KBM-7 (cell line): ENCODE data around the gene CCDC14.
"Not testable (repeated sequence)": the region's sequence is repeated elsewhere in the genome, so short reads cannot be mapped to it uniquely, and the experiment has no call there.

Experiments
- DNase-seq: peaks from one replicate; pipeline ENCODE4 v3.0.0-alpha.2; 2015
- in situ Hi-C: fragments of 300-500 bp; cut with MboI; formaldehyde crosslinking; loops from 2 replicates; pipeline ENCODE4 v1.14.3; 2020; ENCODE audit warnings: low sequenced_read_pairs, low pct_unique_long_range_greater_than_20kb, mixed read lengths

CCDC14 gene, protein sequence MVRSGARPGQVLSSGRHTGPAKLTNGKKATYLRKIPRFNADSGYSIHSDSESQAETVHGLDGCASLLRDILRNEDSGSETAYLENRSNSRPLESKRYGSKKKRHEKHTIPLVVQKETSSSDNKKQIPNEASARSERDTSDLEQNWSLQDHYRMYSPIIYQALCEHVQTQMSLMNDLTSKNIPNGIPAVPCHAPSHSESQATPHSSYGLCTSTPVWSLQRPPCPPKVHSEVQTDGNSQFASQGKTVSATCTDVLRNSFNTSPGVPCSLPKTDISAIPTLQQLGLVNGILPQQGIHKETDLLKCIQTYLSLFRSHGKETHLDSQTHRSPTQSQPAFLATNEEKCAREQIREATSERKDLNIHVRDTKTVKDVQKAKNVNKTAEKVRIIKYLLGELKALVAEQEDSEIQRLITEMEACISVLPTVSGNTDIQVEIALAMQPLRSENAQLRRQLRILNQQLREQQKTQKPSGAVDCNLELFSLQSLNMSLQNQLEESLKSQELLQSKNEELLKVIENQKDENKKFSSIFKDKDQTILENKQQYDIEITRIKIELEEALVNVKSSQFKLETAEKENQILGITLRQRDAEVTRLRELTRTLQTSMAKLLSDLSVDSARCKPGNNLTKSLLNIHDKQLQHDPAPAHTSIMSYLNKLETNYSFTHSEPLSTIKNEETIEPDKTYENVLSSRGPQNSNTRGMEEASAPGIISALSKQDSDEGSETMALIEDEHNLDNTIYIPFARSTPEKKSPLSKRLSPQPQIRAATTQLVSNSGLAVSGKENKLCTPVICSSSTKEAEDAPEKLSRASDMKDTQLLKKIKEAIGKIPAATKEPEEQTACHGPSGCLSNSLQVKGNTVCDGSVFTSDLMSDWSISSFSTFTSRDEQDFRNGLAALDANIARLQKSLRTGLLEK

DNA sequence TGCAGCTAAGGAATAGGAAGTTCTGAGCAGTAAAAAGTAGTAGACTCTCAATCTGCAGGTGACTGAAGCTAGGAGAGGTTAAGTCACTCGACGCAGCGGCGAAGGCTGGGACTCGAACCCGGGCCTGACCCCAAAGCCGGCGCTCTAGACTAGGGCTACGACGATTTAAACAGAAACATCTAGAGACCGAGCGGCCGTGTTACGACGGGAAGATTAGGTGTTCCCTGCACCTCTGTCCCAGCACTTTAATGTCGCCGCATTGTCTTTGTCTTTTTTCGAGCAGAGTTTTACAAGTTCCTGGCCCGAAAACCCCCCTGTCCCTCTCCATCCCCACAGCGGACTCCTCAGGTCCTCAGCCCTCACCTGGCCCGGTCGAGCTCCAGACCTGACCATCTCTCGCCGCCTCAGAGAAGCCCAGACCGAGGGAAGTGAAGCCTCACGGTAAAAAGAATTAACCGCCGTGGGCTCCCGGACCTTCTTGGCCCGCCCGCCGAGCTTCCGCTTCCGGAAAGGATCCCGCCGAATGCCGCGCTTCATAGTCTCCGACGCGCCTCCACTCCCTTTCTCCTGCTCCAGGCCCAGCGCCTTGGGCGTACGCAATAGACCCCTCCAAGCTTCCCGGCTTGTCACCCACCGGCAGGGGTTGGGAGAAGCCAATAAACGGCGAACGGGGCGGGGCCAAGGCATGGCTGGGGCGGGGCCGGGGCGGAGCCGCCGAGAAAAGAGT is at the start of gene CCDC14:
Gene CCDC14 (minus strand): TSS at position 449 of the 727 bp plus-strand sequence. CDS start 56 bp downstream, at position 393.
- peak; percentile 95 for DNase-seq
- in situ Hi-C loops = no loop called here

DNA sequence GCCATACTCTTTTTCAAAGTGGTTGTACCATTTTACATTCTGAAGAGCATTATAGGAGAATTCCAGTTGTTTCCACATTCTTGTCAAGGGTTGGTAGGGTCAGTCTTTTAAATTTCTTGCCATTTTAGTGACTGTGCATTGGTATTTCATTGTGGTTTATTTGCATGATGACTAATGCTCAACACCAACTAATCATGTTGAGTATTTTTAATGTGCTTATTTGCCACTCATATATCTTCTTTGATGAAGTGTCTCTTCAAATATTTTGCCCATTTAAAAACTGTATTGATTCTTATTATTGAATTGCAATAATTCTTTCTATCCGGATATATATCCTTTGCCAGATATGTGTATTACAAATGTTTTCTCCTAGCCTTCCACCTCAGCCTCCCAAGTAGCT is 47.3 kb upstream of the CCDC14 start:
- DNase-seq, in situ Hi-C loops: not testable (repeated sequence)

DNA sequence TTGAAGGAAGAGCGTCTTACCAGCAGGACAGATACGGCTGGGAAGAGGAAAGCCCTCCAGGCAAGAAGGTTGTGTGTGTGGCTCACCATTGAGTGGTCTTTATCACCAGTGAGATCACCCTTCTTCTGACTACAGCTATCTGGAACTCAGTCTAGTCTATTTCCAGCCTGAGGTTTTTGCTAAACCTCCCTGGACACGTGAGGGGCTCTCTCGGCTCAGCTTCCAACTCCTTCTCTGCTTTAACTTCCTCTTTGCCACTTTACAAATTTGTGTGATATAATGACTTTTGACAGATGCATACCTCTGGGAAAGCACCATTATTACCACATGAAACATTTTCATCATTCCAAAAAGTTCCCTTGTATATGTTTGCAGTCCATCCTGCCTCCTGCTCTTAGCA is 46.2 kb upstream of the CCDC14 start:
- in situ Hi-C loops = no loop called here
- peak; percentile 66 for DNase-seq

DNA sequence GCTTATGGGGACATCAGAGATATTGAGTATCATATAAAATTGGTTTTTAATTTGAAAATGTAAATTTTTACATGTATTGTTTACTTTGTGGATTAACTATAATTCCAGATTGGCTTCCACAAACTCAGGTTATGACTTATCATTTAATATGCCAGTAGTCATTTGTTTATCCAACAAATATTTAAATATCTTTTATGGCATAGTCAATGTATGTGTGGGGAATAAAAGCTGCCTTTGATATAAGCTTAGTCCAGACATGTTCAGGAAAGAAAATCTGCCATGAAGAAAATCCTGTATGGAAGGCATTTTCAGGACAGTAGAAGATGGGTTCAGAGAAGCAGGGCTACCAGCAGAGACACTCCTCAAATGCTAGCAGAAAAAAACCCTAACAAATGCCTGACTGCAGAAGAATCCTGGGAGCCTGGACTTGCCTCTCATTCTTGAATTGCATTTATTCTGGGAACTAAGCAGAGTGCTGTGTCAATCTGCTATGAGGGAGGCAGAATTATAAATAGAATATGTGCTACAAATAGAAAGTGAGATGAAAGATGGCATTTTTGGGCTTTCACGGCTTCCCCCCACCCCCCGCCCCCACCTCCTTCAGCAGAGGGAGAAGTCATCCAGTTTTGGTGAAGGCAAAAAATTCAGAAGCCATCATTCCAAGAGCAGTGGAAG is 41.5 kb upstream of the CCDC14 start:
- DNase-seq, in situ Hi-C loops: not testable (repeated sequence)

DNA sequence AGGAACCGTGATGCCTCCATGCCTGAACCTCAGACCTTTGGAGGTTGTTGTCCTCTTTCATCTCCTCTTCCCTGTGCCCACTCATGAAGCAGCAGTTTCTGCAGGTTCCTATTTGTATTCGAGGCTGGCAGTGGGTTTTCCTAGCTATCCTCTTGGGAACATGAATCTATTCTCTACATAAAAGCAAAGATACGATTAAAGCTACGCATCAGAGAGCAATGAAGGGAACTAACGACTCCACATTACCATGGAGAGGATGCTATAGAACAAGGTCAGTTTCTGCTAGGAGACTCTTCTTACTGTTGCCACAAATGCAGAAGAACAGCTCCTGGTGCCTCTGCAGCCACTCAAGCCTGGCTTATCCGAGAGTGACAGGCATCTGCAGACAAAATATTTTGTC is 40.3 kb upstream of the CCDC14 start:
- DNase-seq, in situ Hi-C loops: not testable (repeated sequence)

DNA sequence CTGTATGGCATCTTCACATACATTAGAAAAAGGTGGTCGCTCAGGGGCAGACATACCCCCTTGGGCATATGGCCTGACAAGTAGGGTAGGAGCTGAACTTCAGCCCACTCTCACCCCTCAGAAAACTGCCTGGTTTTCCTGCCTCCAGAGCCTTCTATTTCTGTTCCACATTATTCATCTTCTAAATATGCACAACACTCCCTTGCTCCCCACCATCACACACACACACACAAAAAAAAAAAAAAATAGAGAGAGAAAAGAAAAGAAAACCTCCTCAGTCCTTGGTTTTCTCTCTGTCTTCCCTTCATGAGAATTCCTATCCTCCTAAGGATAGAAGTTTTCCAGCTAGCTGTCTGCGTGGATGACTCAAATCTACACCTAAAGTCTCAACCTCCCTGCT is 36.5 kb upstream of the CCDC14 start:
- no peak for DNase-seq
- in situ Hi-C loops = no loop called here

DNA sequence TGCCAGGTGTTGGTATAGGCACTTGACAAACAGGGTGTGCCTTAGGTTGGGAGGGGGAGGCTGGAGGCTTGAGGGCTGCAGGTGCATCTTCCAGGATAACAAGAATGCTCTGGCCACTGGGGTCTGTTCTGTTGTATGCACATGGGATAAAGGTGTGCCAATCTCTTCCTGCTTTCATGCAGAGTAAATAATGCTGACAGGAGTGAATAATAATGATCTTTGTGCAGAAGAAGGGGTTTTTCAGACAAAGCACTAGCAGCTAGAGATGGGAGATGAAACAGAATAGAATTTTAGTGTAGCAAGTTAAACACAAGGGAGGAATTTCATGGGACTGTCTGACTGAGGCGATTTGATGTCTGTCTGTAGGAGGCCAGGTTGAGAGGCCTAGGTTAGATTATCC is 32.8 kb upstream of the CCDC14 start:
- no peak for DNase-seq
- in situ Hi-C loops = no loop called here

DNA sequence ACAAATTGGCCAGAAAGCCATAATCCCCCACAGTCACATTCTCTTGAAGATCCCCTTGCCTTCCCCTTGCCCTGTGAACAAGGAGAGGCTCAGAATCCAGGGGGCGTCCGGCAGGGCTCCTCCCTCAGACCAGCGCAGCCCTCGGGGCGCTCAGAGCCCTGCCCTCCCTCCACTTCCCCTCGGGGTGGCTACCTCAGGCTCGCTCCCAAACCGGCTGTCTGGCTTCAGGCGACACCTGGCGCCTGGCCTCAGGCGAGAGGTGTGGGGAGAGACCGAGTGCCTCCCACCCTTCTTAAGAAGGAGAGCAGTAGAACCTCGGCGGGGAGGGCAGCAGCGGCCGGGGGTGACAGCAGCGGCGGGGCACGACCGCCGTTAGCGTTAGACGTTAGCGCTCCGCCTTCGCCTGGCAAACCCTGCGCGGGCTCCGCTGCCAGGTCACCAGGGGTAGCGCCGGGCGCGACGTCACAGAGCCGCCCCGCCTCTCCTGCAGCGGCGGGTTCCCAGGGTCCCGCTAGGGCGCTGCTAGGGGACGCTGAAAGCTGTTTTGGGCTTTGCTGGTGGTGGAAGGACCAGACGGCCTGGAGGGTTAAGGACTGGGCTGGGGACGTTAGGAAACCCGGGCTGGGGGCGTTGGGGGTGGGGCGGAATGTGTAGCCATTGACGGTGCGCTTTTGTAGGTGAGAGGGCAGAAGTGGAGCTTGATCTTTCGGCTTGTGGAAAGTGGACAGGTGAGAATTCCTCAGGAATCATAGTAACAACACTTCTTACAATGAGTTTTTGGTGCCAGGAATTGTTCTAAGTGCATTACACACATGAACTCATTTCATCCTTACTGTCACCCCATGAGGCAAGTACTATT is 30.9 kb upstream of the CCDC14 start, which contains the start of gene ROPN1:
Gene ROPN1 (minus strand): TSS at position 395 of the 859 bp plus-strand sequence. CDS start 11,643 bp downstream, outside the sequence.
- in situ Hi-C loops = not testable (repeated sequence)

DNA sequence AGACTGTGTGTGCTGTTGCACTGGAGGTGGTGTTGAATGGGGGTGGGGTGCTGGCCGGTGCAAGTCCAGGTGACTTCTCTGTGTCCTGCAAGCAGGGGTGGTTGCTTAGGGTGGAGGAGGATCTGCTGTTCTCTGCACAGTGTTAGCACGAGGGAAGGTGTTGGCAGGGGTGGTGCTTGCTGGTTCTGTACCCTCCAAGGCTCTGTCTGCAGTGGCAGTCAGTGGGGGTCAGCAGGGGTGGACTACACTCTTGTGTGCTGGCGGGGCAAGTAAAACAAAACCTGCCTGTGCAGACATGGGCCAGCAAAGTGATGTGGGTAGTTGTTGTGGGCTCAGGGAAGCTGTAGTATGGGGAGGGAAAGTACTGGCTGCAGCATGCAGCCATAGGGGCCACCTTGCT is 25.4 kb upstream of the CCDC14 start:
- in situ Hi-C loops = no loop called here
- DNase-seq = no peak

More for the DNA sequence above, 30.9 kb upstream of the CCDC14 start, which contains the start of gene ROPN1:
- DNase-seq = not testable (repeated sequence)

DNA sequence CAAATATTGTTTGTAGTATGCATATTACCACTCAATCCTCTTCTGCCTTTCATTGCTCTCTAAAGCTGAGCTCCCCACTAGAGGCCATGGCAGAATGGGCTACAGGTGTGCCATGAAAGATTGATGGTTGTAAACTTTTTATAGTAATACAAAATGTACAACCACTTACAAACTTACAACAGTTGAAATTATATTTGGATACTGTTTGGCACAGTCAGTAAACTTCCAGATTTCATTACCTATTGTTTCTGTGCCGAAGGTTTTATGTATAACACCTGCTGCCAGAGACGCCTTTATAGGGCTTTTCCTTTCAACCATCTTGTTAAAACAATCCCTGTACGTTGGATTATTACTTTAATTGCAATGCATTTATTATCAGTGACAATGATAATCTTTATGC is 23.9 kb upstream of the CCDC14 start:
- no peak for DNase-seq
- in situ Hi-C loops = no loop called here

DNA sequence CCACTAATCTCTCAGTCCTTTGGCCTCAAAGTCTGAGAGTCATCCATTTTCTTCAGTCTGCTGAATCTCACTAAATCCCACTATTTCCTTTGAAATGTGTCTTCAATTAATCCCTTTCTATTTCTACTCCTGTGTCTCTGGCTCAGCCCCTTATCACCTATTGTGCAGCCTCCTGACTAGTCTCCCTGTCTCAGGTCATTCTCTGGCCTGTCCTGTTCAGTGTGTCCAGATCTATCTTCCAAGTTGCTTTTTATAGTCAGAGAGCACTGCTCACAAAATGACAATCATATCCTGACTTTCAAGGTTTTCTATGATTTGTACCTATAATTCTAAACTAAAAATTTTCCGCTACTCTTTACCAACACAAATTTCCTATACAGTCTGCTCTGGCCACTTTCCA is 23.3 kb upstream of the CCDC14 start:
- no peak for DNase-seq
- in situ Hi-C loops = no loop called here

DNA sequence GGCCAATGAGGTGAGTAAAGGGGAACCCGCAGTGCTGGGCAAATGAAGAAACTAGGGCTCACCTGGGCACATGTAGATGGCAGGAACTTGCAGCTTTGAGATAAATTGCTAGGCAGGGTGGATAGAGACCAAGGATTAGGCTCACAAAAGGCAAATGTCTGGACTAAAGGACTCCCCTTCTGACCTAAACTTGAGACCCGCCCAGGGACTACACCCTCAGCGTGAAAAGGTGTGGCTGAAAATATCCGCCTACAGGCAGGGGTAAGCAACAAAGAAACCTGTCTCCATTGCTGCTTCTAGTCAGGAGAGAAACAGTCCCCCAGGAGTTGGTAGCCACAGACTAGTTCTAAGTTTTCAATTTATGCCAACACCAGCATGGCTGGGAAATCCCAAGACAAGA is 20.3 kb upstream of the CCDC14 start:
- in situ Hi-C loops = not testable (repeated sequence)

DNA sequence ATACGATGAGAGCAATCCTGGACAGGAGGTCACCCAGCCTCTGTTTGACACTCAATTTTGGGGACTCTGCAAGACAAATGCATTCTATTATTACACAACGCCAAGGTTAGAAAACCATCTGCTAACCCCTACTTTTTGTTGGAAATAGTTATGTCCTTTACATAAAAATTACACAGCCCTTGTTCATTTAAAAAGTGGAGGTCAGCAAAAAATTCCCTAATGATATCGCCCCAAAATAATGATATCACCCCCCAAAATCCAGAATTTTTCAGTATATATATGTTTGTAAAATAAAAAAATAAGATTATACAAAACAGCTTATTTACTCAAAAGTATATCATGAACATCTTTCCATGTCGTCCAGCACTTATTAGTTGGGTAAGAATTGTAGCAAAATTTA is 19.5 kb upstream of the CCDC14 start:
- DNase-seq = no peak
- in situ Hi-C loops = no loop called here

More for the DNA sequence above, 20.3 kb upstream of the CCDC14 start:
- DNase-seq = not testable (repeated sequence)

DNA sequence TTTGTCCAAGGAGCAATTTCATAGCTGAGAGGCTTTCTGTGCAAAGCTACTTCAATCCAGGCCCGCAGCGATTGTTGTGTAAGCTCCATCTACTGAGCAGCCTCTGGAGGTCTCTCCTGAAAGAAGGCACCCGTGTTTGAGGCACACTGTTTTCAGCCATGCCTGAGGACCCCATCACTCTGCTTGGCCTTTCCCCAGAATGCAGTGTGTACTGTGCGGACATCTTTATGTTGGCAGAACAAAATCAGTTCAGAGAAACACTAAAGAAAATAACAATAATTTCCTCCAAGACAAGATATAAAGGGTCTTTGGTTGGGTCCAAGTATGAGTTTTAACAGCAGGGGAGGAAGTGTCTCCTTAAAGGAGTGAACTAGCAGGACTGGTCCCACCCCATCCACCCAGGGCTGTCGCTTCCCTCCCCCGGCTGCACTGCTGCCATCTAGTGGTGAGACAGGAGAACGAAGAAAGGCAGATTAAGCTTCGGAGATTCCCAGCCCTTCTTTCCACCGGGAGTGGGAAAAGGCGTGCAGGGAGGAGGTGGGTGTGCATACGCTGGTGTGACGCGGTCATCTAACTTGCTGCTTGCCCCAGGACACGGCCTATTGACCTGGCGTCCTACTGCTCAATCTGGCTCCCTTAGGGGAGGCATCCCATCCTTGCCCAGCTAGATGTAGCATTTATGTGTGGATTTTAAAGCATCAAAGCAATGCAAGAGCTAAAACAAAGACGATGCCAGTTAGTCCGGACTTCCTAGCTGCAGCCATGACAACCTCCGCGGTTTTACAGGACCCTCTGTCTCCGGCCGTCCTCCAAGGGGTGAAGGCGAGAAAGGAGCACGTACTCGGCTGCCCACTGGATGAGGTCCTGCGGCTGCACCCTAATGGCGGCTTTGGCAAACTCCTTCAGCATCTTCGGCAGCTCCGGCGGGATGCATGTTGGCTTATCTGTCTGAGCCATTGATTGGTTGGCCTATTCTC is 18.8 kb upstream of the CCDC14 start:
- peak; percentile 25 for DNase-seq
- in situ Hi-C loops = not testable (repeated sequence)

DNA sequence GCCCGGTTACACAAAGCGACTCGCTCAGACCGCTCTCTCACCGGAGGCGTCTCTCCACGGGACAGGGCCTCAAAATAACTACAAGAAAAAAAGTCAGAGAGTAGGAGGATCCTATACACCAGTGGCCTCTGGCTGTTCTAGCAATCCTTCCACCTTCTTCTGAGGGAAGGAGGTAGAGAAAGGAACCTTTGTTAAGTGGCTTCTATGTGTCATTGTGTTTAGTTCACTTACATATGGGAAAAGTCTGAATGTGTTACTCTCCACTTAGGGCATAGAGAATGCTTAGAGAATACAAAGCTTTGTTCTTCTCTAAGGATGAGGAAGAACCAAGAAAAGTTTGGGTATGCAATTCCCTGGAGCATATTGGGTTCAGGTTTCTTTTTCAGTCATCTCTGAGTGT is 15.9 kb upstream of the CCDC14 start:
- DNase-seq, in situ Hi-C loops: not testable (repeated sequence)

DNA sequence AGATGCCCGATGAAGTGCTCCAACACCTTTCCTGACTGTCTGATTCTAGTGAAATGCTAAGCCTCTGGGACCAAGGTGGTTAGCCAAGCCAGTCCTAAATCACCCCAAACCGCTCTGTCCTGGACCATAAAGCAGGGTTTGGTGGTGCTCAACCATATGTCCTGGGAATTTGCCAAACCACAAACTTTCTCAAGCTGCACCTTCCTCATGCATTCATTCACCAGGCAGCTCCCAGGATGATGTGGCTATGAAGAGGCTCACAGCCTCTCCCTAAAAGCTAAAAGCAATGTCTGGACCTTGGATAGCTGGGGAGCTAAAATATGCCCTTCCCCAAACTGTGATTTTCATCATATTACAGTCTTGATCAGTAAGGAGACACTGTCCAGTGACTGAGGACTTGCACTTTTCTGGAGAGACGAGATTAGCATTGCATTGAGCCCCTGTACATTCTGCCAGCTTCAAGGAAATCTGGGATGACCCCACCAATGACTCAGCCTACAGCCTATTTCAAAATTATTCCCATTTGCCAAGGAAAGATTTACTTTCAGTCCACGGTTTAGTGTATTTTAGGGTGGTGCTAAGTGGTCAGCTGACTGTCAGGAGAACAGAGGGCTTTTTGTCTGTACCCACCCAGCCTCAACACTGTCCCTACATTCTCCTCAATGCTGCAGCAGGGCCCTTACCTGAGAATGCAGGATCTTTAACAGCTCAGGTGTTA is 15.3 kb upstream of the CCDC14 start:
- DNase-seq, in situ Hi-C loops: not testable (repeated sequence)
